ENCODE results near the gene SLC25A19.

DNA sequence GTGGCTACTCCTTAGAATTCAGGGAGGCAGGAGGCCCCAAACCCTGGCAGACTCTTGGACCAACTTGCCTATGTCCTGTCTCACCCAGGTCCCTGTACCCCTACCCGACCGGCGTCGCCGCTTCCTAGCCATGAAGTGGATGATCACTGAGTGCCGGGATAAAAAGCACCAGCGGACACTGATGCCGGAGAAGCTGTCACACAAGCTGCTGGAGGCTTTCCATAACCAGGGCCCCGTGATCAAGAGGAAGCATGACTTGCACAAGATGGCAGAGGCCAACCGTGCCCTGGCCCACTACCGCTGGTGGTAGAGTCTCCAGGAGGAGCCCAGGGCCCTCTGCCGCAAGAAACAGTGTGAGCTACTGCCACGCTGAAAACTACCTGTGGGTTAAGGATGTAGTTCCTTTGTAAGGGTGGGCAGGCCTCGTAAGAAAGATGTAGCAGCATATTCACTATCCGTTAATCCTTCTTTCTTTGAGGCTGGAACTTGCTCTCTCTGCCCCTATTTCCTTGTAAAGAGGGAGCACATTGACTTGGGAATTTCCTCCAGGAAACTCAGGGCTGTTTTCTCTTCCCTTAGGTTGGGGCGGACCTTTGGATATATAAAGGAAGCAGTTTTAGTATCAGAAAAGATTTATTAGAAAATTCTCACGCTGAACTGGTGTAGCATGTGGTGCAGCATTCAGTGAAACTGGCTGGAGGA is 23.5 kb downstream of the SLC25A19 start:
- TF ChIP-seq, protein P1, sequence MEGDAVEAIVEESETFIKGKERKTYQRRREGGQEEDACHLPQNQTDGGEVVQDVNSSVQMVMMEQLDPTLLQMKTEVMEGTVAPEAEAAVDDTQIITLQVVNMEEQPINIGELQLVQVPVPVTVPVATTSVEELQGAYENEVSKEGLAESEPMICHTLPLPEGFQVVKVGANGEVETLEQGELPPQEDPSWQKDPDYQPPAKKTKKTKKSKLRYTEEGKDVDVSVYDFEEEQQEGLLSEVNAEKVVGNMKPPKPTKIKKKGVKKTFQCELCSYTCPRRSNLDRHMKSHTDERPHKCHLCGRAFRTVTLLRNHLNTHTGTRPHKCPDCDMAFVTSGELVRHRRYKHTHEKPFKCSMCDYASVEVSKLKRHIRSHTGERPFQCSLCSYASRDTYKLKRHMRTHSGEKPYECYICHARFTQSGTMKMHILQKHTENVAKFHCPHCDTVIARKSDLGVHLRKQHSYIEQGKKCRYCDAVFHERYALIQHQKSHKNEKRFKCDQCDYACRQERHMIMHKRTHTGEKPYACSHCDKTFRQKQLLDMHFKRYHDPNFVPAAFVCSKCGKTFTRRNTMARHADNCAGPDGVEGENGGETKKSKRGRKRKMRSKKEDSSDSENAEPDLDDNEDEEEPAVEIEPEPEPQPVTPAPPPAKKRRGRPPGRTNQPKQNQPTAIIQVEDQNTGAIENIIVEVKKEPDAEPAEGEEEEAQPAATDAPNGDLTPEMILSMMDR (IDR thresholded peaks at IDR 0.05): no peak
- no peak for TF ChIP-seq POLR2A (IDR thresholded peaks at IDR 0.05)

Measured in uterus (tissue), 2 donors.